B cell (primary cell): ENCODE measurements around the gene MARCHF3. TPM values are rescaled to one million over a fixed set of nuclear protein-coding genes. Genes with fewer than 3 reads are reported as not detected.

Experiments
- ATAC-seq: fragments of 200-7000 bp; cut with Tn5 transposase; one replicate; pipeline ENCODE4 v1.10.0; 2021; ENCODE audit warnings: low read depth, mild to moderate bottlenecking, moderate number of reproducible peaks, moderate library complexity
- CTCF ChIA-PET: fragments of 350-600 bp; sonication (Branson Sonifier 250); formaldehyde crosslinking; loops from one replicate; lab custom pipeline; 2021; ENCODE audit warnings: antibody characterized with exemption, inconsistent platforms; lab: Charles Lee
- POLR2A ChIA-PET: fragments of 350-600 bp; sonication (Branson Sonifier 250); formaldehyde crosslinking; loops from one replicate; lab custom pipeline; 2021; ENCODE audit warnings: antibody characterized with exemption; lab: Charles Lee
- DNase-seq: peaks from one replicate; pipeline ENCODE4 v3.0.0; 2013
- H2AFZ ChIP-seq: 2 replicates; pipeline ENCODE4 v1.6.1; 2012; ENCODE audit warnings: mild to moderate bottlenecking, low read depth, low read length; ENCODE audit not compliant: insufficient read depth, poor library complexity, severe bottlenecking
- H3K27ac ChIP-seq, 2 donors: 1 replicate in 1 of 2; 2 replicates in 1 of 2; pipeline ENCODE4 v1.5.1; 2012 to 2013; ENCODE audit warnings: low read length in 2 of 2, mild to moderate bottlenecking in 2 of 2, moderate library complexity in 1 of 2
- H3K27me3 ChIP-seq, 4 experiments: fragments of 200-600 bp in 1 of 4; sonication (generic) in 1 of 4; replicated peaks in 1 of 4; 1 replicate in 2 of 4; 2 replicates in 2 of 4; pipeline versions ENCODE4 v1.6.1 to v1.7.0; 2013 to 2016; ENCODE audit warnings: low read length in 3 of 4, mild to moderate bottlenecking in 2 of 4, mixed read lengths in 1 of 4, moderate library complexity in 1 of 4; ENCODE audit not compliant: insufficient read depth in 4 of 4, control insufficient read depth in 3 of 4; ENCODE audit errors: control extremely low read depth in 1 of 4
- H3K36me3 ChIP-seq, 2 experiments: replicated peaks in 1 of 2; 1 replicate in 1 of 2; 2 replicates in 1 of 2; pipeline versions ENCODE4 v1.6.1 to v1.7.1; 2013; ENCODE audit warnings: low read length in 1 of 2; ENCODE audit not compliant: insufficient read depth in 2 of 2, control insufficient read depth in 1 of 2; ENCODE audit errors: control extremely low read depth in 1 of 2, extremely low read depth in 1 of 2
- H3K4me1 ChIP-seq, 2 donors: fragments of 200-600 bp in 1 of 2; sonication (generic) in 1 of 2; 1 replicate in 1 of 2; 2 replicates in 1 of 2; pipeline versions ENCODE4 v1.5.1 to v1.6.1; 2013 to 2017; ENCODE audit warnings: low read length in 2 of 2; ENCODE audit not compliant: control insufficient read depth in 2 of 2, insufficient read depth in 2 of 2
- H3K4me2 ChIP-seq: replicated peaks from 2 replicates; pipeline ENCODE3; 2012; ENCODE audit warnings: mild to moderate bottlenecking, low read depth, low read length; ENCODE audit not compliant: poor library complexity, severe bottlenecking
- H3K4me3 ChIP-seq, 5 experiments: fragments of 200-600 bp in 1 of 5; sonication (generic) in 1 of 5; 1 replicate in 3 of 5; 2 replicates in 2 of 5; pipeline versions ENCODE4 v1.5.1 to v1.7.0; 2011 to 2016; ENCODE audit warnings: low read length in 4 of 5, mild to moderate bottlenecking in 4 of 5, low read depth in 2 of 5, control low read depth in 1 of 5, moderate library complexity in 1 of 5; ENCODE audit not compliant: insufficient read depth in 1 of 5; ENCODE audit errors: control extremely low read depth in 1 of 5, extremely low read depth in 1 of 5
- H3K79me2 ChIP-seq: fragments of 200-600 bp; sonication (generic); one replicate; pipeline ENCODE4 v1.6.0; 2016; ENCODE audit warnings: low read length; ENCODE audit not compliant: control insufficient read depth, insufficient read depth
- H3K9ac ChIP-seq: fragments of 200-600 bp; sonication (generic); 2 replicates; pipeline ENCODE4 v1.6.1; 2017; ENCODE audit warnings: mild to moderate bottlenecking, low read length, moderate library complexity
- H3K9me3 ChIP-seq, 3 donors: one replicate each; pipeline versions ENCODE4 v1.6.1 to v1.7.1; 2013; ENCODE audit warnings: low read length in 2 of 3; ENCODE audit not compliant: control insufficient read depth in 2 of 3, insufficient read depth in 1 of 3; ENCODE audit errors: control extremely low read depth in 1 of 3
- H4K20me1 ChIP-seq: 2 replicates; pipeline ENCODE4 v1.6.0; 2012; ENCODE audit warnings: mild to moderate bottlenecking, low read length; ENCODE audit not compliant: insufficient read depth, control insufficient read depth, poor library complexity, severe bottlenecking
- H3K27ac Mint-ChIP-seq: one replicate; pipeline ENCODE4 v1.8.0; 2021; ENCODE audit warnings: mixed read lengths
- H3K27me3 Mint-ChIP-seq: one replicate; pipeline ENCODE4 v1.8.0; 2021; ENCODE audit warnings: mixed read lengths
- H3K4me1 Mint-ChIP-seq: one replicate; pipeline ENCODE4 v1.8.0; 2021; ENCODE audit warnings: mixed read lengths
- H3K4me3 Mint-ChIP-seq: one replicate; pipeline ENCODE4 v1.8.0; 2021; ENCODE audit warnings: mixed read lengths
- H3K9me3 Mint-ChIP-seq: one replicate; pipeline ENCODE4 v1.8.0; 2022; ENCODE audit warnings: mixed read lengths; ENCODE audit not compliant: insufficient read depth
- EZH2 ChIP-seq: IDR thresholded peaks from 2 replicates; pipeline ENCODE4 v1.6.1; 2012; ENCODE audit warnings: borderline replicate concordance, low read depth, mild to moderate bottlenecking, moderate library complexity, low read length; ENCODE audit not compliant: insufficient read depth, poor library complexity, severe bottlenecking
- WGBS: methylation state at CpG from one replicate; pipeline ENCODE4 v1.1.5; 2013; ENCODE audit warnings: missing lambda C conversion rate; ENCODE audit not compliant: insufficient coverage; 5-methylcytosine and 5-hydroxymethylcytosine counted together
- intact Hi-C: fragments of 100-400 bp; cut with micrococcal nuclease; formaldehyde crosslinking; loops from one replicate; pipeline ENCODE4 v1.10.0; 2022
- polyA plus RNA-seq: library from polyadenylated mRNA; depleted of rRNA; stranded (reverse); fragments of >200 nt; gene quantifications from 2 replicates; pipeline ENCODE4 v1.2.3, GENCODE V29; 2012
- total RNA-seq, 2 donors: library from RNA; stranded (reverse); fragments of 120-200 nt in 1 of 2; gene quantifications; 1 replicate in 1 of 2; 2 replicates in 1 of 2; pipeline versions ENCODE4 v1.2.3 to v1.2.4, GENCODE V29; 2013 to 2022
- TF ChIP-seq, protein P1 (sequence below): fragments of 200-600 bp; IDR thresholded peaks from one replicate; pipeline ENCODE4 v1.8.0; 2022; ENCODE audit warnings: antibody characterized with exemption, mild to moderate bottlenecking

MARCHF3 gene
- total and polyA plus RNA-seq, 2 donors (not counting 1 experiment from before 2014, with no cell fraction given): 31.6 to 35.0 TPM

DNA sequence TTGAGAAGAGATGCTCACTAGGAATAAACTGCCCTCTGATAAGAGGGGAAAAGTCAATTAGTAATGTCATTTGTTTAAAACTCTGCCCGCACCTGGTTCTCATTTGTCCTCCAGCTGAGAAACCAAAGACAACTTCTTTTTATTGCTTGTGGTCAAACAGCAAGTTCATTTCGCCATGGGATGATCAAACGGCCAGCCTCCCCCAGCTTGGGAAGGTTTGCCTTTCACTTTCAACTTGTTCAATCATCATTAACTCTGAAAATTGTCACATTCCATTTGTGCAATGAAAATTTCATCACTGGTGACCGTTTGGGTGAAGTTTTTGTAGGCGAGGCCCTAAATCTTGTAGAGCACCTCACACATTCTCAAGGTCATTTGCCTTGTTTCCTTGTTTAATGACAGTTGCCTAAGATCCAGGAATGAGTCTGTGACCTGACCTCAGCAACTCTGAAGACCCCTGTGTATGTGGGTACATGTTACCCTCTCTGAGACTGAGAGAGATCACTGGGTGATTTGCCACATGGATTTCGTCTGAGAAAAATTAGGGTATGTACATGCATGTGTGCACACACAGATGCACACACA, 117.7 kb downstream of the MARCHF3 start:
- ATAC-seq: no peak
- Mint-ChIP-seq H3K4me1 (no peaks in the 10 kb centered on the region), H3K4me3 (no peak overlapping the region), H3K9me3 (peaks cover 6% of the 10 kb centered on the region), H3K27ac (no peak overlapping the region), H3K27me3 (no peaks in the 10 kb centered on the region)
- Histone ChIP-seq H3K4me3 (no peak overlapping the region), H3K9me3 (peaks cover 2 to 10% (median 6%) of the 10 kb centered on the region in 3 donors), H3K79me2 (no peaks in the 10 kb centered on the region), H3K9ac (no peak overlapping the region), H2AFZ (no peak overlapping the region), H3K4me1 (no peaks in the 10 kb centered on the region), H4K20me1 (no peaks in the 10 kb centered on the region), H3K4me2 (no peak overlapping the region), H3K36me3 (peaks cover 6 to 65% of the 10 kb centered on the region in 2 experiments), H3K27me3 (no peaks in the 10 kb centered on the region), H3K27ac (no peak overlapping the region)
- ChIA-PET POLR2A (no interaction called here), CTCF (no interaction called here)
- no peak for TF ChIP-seq EZH2
- TF ChIP-seq, protein P1, sequence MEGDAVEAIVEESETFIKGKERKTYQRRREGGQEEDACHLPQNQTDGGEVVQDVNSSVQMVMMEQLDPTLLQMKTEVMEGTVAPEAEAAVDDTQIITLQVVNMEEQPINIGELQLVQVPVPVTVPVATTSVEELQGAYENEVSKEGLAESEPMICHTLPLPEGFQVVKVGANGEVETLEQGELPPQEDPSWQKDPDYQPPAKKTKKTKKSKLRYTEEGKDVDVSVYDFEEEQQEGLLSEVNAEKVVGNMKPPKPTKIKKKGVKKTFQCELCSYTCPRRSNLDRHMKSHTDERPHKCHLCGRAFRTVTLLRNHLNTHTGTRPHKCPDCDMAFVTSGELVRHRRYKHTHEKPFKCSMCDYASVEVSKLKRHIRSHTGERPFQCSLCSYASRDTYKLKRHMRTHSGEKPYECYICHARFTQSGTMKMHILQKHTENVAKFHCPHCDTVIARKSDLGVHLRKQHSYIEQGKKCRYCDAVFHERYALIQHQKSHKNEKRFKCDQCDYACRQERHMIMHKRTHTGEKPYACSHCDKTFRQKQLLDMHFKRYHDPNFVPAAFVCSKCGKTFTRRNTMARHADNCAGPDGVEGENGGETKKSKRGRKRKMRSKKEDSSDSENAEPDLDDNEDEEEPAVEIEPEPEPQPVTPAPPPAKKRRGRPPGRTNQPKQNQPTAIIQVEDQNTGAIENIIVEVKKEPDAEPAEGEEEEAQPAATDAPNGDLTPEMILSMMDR: no peak
- WGBS: 50% methylated on average over 3 of the region's 6 CpGs
- intact Hi-C loops: no loop called here
- no peak for DNase-seq

DNA sequence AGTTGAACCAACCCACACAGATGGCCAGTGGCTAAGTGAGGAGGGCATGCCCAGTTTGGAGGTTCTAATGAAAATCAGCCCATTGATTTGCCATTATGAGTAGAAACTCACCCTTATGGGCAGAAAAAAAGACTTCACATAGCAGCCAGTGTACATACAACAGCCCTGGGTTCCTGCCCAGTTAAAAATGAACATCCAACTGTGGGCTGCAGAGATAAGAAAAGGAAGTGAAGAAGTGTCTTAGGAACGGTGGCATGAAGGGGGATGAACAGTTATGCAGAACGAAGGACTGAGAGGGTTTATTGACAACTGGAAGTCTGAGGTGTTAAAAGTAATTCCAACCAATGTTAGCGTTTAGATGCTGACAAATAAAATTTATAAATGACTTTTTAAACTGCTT, 118.4 kb downstream of the MARCHF3 start:
- no peak overlapping the region for H3K27ac Mint-ChIP-seq
- Histone ChIP-seq H3K36me3 (peaks cover 6 to 58% of the 10 kb centered on the region in 2 experiments), H4K20me1 (no peaks in the 10 kb centered on the region), H3K27ac (no peak overlapping the region), H3K9me3 (peaks cover 2 to 10% (median 6%) of the 10 kb centered on the region in 3 donors), H3K79me2 (no peaks in the 10 kb centered on the region), H3K4me3 (no peak overlapping the region), H3K27me3 (no peaks in the 10 kb centered on the region), H2AFZ (no peak overlapping the region), H3K4me2 (no peak overlapping the region), H3K4me1 (no peaks in the 10 kb centered on the region), H3K9ac (no peak overlapping the region)
- ChIA-PET POLR2A (no interaction called here), CTCF (no interaction called here)
- H3K4me3 Mint-ChIP-seq: no peak overlapping the region
- intact Hi-C loops: no loop called here
- no peaks in the 10 kb centered on the region for H3K27me3 Mint-ChIP-seq
- no peak for TF ChIP-seq EZH2
- TF ChIP-seq, protein P1: no peak
- DNase-seq: no peak
- WGBS: 60% methylated on average over 2 of the region's 3 CpGs
- no peak for ATAC-seq
- H3K9me3 Mint-ChIP-seq: peaks cover 6% of the 10 kb centered on the region
- H3K4me1 Mint-ChIP-seq: no peaks in the 10 kb centered on the region
